Measurements from ENCODE around the gene WHRN. TPM values are rescaled to one million over a fixed set of nuclear protein-coding genes. Genes with fewer than 3 reads are reported as not detected.

The WHRN gene
- total and polyA plus RNA-seq, 2 of the 8 experiments (the other 6 are each of a cell fraction or from before 2014, with no cell fraction given), result 4.4 to 7.7 TPM

- DNase-seq (ENCODE audit: low read depth in 1 of 2, low spot score in 2 of 2) (no peak), FAIRE-seq (no peak)
- H2BK12ac ChIP-seq (ENCODE audit: low read depth, low read length), result no peak overlapping the region
- 0 out of 2 replicates have a peak, but pooled peaks cover 2% of the 10 kb centered on the region for H3K23me2 ChIP-seq (ENCODE audit: low read depth, low read length)
- H3K79me2 ChIP-seq (ENCODE audit: control insufficient read depth in 1 of 2, insufficient read depth in 2 of 2, low read length in 2 of 2), result no peaks in the 10 kb centered on the region
- no peak overlapping the region for H3K14ac ChIP-seq (ENCODE audit: insufficient read length)
- H2BK20ac ChIP-seq (ENCODE audit: low read length), result no peak overlapping the region
- H4K20me1 ChIP-seq (replicated peaks in 1 of 2; ENCODE audit: control insufficient read depth in 1 of 2, insufficient read depth in 2 of 2, low read length in 2 of 2), result no peaks in the 10 kb centered on the region
- H3K4me3 ChIP-seq (ENCODE audit: extremely low read depth in 1 of 4, insufficient read depth in 2 of 4, low read depth in 3 of 4, low read length in 4 of 4), result no peak overlapping the region
- no peaks in the 10 kb centered on the region for H3K4me1 ChIP-seq (replicated peaks in 1 of 4; ENCODE audit: control insufficient read depth in 3 of 4, insufficient read depth in 4 of 4, low read length in 3 of 4)
- no peak overlapping the region for H3K4ac ChIP-seq (replicated peaks; ENCODE audit: insufficient read length, low read depth, low read length)
- H3K27me3 ChIP-seq (replicated peaks in 1 of 4; ENCODE audit: control insufficient read depth in 3 of 4, extremely low read depth in 1 of 4, insufficient read depth in 3 of 4, low read length in 3 of 4), result peaks cover 0 to 2% (median 0%) of the 10 kb centered on the region in 4 experiments; a peak in 1 of 7 replicates
- H3K36me3 ChIP-seq (ENCODE audit: control insufficient read depth in 2 of 4, insufficient read depth in 4 of 4, low read length in 3 of 4), result no peaks in the 10 kb centered on the region
- H4K5ac ChIP-seq (ENCODE audit: insufficient read length, low read depth, low read length), result no peak overlapping the region
- no peak overlapping the region for H3K23ac ChIP-seq (ENCODE audit: insufficient read length)
- no peaks in the 10 kb centered on the region for H3K79me1 ChIP-seq (ENCODE audit: low read depth, low read length)
- H3K4me2 ChIP-seq (ENCODE audit: insufficient read depth in 1 of 2, low read depth in 2 of 2, low read length in 2 of 2), result no peak overlapping the region
- no peak overlapping the region for H3K9ac ChIP-seq (replicated peaks in 1 of 4; ENCODE audit: extremely low read depth in 1 of 4, low read depth in 3 of 4, low read length in 3 of 4)
- POLR2A ChIA-PET (ENCODE audit: partially characterized antibody), result interaction anchor here (1.3 kb wide), 1 partner anchor 9 kb away, joined by 3 read pairs; no protein-coding TSS in a partner anchor
- no peak overlapping the region for H2AK5ac ChIP-seq (ENCODE audit: low read depth, low read length)
- TF ChIP-seq RBBP5 (IDR thresholded peaks at IDR 0.05; ENCODE audit: borderline replicate concordance, low read depth, low read length), result no peak
- no peak for TF ChIP-seq BRCA1 (IDR thresholded peaks at IDR 0.05; ENCODE audit: low read depth, low read length)
- no peak for TF ChIP-seq NRF1 (IDR thresholded peaks at IDR 0.05; ENCODE audit: low read depth, low read length)
- no peak for TF ChIP-seq E2F6 (IDR thresholded peaks at IDR 0.05)
- TF ChIP-seq SP2 (IDR thresholded peaks at IDR 0.05; ENCODE audit: low read length), result no peak
- TF ChIP-seq EGR1 (IDR thresholded peaks at IDR 0.05; ENCODE audit: borderline replicate concordance, low read depth, low read length), result no peak
- TF ChIP-seq KDM1A (IDR thresholded peaks at IDR 0.05; ENCODE audit: borderline replicate concordance, low read length), result no peak
- no peak for TF ChIP-seq RXRA (IDR thresholded peaks at IDR 0.05; ENCODE audit: insufficient read depth, low read depth, low read length)
- no peak for TF ChIP-seq TEAD4 (IDR thresholded peaks at IDR 0.05; ENCODE audit: low read depth, low read length)
- H2BK120ac ChIP-seq (replicated peaks; ENCODE audit: low read depth, low read length), result no peak overlapping the region
- H3K27ac ChIP-seq (ENCODE audit: low read depth, low read length), result no peak overlapping the region
- 91% methylated on average over 7 of the region's 7 CpGs; no CpG with 5 or more reads in 1 of the 2 experiments for WGBS, 2 experiments (ENCODE audit: extremely low coverage in 1 of 2, insufficient coverage in 1 of 2, insufficient read length in 1 of 2, insufficient replicate concordance in 2 of 2, low coverage in 1 of 2, low lambda C conversion rate in 2 of 2, missing lambda C conversion rate in 1 of 2)
- H3K9me3 ChIP-seq (ENCODE audit: insufficient read depth in 2 of 2, low read depth in 1 of 2, low read length in 1 of 2), result no peaks in the 10 kb centered on the region
- CTCF ChIA-PET (ENCODE audit: partially characterized antibody), result interaction anchor here (1.1 to 1.9 kb wide), 2 partner anchors 29 to 75 kb away, joined by 3 to 4 read pairs; no protein-coding TSS in a partner anchor
- no peak overlapping the region for H2AFZ ChIP-seq (ENCODE audit: low read length)
- no peak overlapping the region for H3K56ac ChIP-seq (replicated peaks; ENCODE audit: insufficient read length, low read depth, low read length)
- H2BK5ac ChIP-seq (ENCODE audit: low read depth, low read length), result no peak overlapping the region
- no peak overlapping the region for H4K91ac ChIP-seq (replicated peaks; ENCODE audit: insufficient read length, low read length)
- H2BK15ac ChIP-seq (ENCODE audit: low read length), result no peak overlapping the region
- H4K8ac ChIP-seq (ENCODE audit: extremely low read depth, insufficient read depth, low read length), result no peak overlapping the region
- H3K18ac ChIP-seq (ENCODE audit: extremely low read depth, low read length), result no peak overlapping the region
Observed at GRCh38 chr9:114524247-114524681, 19.0 kb upstream of the WHRN start.

Data from H1 (cell line).